Measurements from ENCODE around the gene NDNF. TPM values are rescaled to one million over a fixed set of nuclear protein-coding genes. Genes with fewer than 3 reads are reported as not detected.
A peak's percentile ranks its signal among the peaks of the same experiment; 100 is the strongest.

Gene NDNF
- total RNA-seq, 6 experiments from 2014 or later = 0.12 to 0.14 TPM; not detected in 4

- Mint-ChIP-seq H3K27ac (no peak overlapping the region), H3K4me1 (ENCODE audit: low read depth) (no peaks in the 10 kb centered on the region), H3K36me3 (ENCODE audit: low read depth) (no peaks in the 10 kb centered on the region), H3K4me3 (no peak overlapping the region), H3K9me3 (no peaks in the 10 kb centered on the region), H3K27me3 (ENCODE audit: insufficient read depth) (no peaks in the 10 kb centered on the region)
- TF ChIP-seq, protein P1, sequence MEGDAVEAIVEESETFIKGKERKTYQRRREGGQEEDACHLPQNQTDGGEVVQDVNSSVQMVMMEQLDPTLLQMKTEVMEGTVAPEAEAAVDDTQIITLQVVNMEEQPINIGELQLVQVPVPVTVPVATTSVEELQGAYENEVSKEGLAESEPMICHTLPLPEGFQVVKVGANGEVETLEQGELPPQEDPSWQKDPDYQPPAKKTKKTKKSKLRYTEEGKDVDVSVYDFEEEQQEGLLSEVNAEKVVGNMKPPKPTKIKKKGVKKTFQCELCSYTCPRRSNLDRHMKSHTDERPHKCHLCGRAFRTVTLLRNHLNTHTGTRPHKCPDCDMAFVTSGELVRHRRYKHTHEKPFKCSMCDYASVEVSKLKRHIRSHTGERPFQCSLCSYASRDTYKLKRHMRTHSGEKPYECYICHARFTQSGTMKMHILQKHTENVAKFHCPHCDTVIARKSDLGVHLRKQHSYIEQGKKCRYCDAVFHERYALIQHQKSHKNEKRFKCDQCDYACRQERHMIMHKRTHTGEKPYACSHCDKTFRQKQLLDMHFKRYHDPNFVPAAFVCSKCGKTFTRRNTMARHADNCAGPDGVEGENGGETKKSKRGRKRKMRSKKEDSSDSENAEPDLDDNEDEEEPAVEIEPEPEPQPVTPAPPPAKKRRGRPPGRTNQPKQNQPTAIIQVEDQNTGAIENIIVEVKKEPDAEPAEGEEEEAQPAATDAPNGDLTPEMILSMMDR (IDR thresholded peaks at IDR 0.05) = no peak
- DNase-seq = no peak
Measured at GRCh38 chr4:121108557-121108956, 36.2 kb upstream of the NDNF start.

- no peak for DNase-seq
- no peak overlapping the region for H3K4me3 Mint-ChIP-seq
- peaks cover 1% of the 10 kb centered on the region; the same call in 1 of the 2 replicates for H3K27me3 Mint-ChIP-seq (ENCODE audit: insufficient read depth)
- no peaks in the 10 kb centered on the region for H3K9me3 Mint-ChIP-seq
- no peaks in the 10 kb centered on the region for H3K36me3 Mint-ChIP-seq (ENCODE audit: low read depth)
- TF ChIP-seq, protein P1 (IDR thresholded peaks at IDR 0.05) = no peak
- H3K4me1 Mint-ChIP-seq (ENCODE audit: low read depth) = no peaks in the 10 kb centered on the region
- no peak overlapping the region for H3K27ac Mint-ChIP-seq
Measured at GRCh38 chr4:121107507-121107906, 35.2 kb upstream of the NDNF start.

DNA sequence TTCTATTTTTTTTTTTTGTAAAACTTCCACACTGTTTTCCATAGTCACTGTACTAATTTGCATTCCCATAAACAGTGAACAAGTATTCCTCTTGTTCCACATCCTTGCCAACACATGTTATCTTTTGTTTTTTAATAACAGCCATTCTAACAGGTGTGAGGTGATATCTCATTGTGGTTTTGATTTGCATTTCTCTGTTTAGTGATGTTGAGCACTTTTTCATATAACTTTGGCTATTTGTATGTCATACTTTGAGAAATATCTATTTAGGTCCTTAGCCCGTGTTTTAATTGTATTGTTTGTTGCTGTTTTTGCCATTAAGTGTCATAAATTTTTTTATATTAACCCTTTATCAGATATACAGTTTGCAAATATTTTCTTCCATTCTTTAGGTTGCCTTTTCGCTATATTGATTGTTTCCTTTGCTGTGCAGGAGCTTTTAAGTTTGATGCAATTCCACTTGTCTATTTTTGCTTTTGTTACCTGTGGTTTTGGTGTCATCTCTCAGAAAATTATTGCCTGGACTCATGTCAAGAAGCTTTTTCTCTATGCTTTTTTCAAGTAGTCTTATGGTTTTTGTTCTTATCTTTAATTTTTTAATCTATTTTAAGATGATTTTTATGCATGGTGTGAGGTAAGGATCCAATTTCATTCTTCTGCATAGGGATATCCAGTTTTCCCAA, 27.9 kb upstream of the NDNF start:
- H3K4me3 Mint-ChIP-seq = no peak overlapping the region
- no peaks in the 10 kb centered on the region for H3K9me3 Mint-ChIP-seq
- DNase-seq = no peak
- H3K4me1 Mint-ChIP-seq (ENCODE audit: low read depth) = no peaks in the 10 kb centered on the region
- H3K27me3 Mint-ChIP-seq (ENCODE audit: insufficient read depth) = peaks cover 1% of the 10 kb centered on the region
- no peak overlapping the region for H3K27ac Mint-ChIP-seq
- TF ChIP-seq, protein P1 (IDR thresholded peaks at IDR 0.05) = no peak
- H3K36me3 Mint-ChIP-seq (ENCODE audit: low read depth) = no peaks in the 10 kb centered on the region

DNA sequence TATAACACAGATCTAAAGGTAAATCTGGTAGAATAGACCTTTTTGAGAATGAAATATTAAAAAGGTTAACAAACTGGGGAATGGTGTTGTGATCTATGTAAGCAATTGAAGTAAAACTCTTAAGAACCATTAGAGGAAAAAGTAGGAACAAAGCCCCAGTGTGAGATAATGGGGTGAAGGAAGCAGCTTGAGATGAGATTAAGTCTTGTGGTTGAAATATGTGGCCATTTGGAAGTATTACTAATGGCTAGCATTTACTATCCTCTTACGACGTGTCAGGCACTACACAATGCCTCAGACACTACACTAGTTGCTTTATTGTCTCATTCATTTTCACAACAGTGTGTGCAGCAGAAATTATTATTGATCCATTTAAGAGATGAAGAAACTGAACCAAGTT, 25.9 kb upstream of the NDNF start:
- Mint-ChIP-seq H3K4me1 (ENCODE audit: low read depth) (no peaks in the 10 kb centered on the region), H3K9me3 (no peaks in the 10 kb centered on the region), H3K27me3 (ENCODE audit: insufficient read depth) (peaks cover 1% of the 10 kb centered on the region), H3K4me3 (no peak overlapping the region), H3K36me3 (ENCODE audit: low read depth) (no peaks in the 10 kb centered on the region), H3K27ac (no peak overlapping the region)
- no peak for DNase-seq
- TF ChIP-seq, protein P1 (IDR thresholded peaks at IDR 0.05) = no peak

DNA sequence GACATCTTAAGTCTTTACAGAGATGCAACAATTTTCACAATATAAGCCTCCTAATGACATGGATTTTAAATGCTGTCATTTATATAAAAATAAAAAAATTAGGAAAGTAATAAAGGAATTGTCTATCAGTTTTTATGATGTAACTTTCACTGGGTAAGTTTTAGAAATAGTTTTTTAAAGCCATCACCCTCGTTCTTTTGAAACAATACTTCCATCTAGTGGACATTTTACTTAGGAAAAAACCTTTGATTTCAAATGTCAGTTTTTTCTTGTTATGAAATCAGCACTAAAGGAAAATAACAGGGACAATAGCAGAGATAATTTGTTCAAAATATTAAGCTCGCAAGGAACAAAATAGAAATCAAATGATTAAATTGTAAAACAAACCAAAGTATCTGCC, 24.3 kb upstream of the NDNF start:
- TF ChIP-seq, protein P1 (IDR thresholded peaks at IDR 0.05) = peak; percentile 83
- Mint-ChIP-seq H3K9me3 (no peaks in the 10 kb centered on the region), H3K36me3 (ENCODE audit: low read depth) (no peaks in the 10 kb centered on the region), H3K27me3 (ENCODE audit: insufficient read depth) (no peaks in the 10 kb centered on the region; the same call in 1 of the 2 replicates), H3K27ac (no peak overlapping the region), H3K4me1 (ENCODE audit: low read depth) (no peaks in the 10 kb centered on the region), H3K4me3 (no peak overlapping the region)
- peak; percentile 46 for DNase-seq
